ENCODE results near the gene RANGAP1.

Gene RANGAP1

GRCh38 chr22:41256254-41257253 lies 29.4 kb downstream of the RANGAP1 start:
- DNase-seq, result no peak

- DNase-seq, result no peak
Measured at GRCh38 chr22:41254230-41254629, 31.8 kb downstream of the RANGAP1 start.

GRCh38 chr22:41252365-41252764 lies 33.6 kb downstream of the RANGAP1 start:
- no peak for DNase-seq

DNA sequence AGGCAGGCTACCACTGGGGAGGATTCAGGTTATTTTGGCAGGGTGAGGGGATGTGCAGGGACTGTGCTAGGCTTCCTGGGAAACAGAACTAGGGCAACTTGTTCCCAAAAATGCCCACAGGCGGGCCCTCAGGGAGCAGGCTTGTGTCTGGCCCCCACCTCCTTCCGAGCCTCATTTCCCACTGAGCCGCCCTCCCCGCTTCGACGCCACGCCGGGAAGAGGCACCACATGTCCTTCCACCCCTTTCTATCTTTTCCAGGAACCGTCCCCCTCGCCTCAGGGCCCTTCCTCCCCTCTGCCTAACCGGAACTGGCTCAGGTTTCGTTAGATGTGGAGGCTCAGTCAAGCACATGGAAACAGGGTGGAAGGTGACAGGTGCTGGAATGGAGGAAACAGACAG lies 35.9 kb downstream of the RANGAP1 start:
- DNase-seq, result no peak

DNA sequence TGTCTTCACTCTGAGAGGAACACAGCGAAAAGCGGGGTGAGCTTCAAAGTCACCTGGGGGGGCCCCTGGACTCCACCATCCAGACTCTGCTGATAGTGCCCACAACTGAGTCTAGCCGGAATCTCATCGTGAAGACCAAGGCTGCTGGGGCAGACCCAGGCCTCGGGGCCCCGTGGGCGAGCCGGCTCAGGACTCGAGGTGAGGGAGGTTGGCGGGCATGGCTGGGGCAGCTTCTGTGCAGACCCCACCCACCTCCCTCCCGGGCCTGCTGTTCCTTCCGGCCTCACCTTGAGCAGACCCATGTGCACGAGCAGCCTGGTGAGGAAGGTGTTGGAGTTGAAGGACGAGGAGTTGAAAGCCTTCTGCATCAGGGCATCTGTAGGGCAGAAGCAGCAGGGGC lies 36.5 kb downstream of the RANGAP1 start:
- DNase-seq, result no peak

- no peak for DNase-seq
Measured at GRCh38 chr22:41248758-41249157, 37.2 kb downstream of the RANGAP1 start.

DNA sequence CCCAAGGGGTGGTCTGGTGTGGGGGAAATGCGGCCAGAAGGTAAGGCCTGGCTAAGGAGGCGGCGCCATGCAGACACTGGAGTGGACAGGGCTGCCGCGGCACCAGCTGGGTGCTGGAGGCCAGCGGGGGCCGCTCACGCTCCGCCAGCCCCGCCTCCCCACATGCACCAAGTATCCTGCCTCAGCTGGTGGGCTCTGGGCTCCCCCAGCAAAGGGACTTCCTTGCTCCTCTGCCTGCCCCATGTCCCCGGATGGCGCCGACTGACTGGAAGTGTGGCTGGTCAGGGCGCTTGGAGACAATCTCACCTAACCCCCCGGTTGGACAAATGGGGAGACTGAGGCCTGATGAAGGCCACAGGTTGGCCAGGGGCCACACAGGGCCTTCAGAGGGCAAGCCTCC lies 37.7 kb downstream of the RANGAP1 start:
- DNase-seq, result no peak

DNA sequence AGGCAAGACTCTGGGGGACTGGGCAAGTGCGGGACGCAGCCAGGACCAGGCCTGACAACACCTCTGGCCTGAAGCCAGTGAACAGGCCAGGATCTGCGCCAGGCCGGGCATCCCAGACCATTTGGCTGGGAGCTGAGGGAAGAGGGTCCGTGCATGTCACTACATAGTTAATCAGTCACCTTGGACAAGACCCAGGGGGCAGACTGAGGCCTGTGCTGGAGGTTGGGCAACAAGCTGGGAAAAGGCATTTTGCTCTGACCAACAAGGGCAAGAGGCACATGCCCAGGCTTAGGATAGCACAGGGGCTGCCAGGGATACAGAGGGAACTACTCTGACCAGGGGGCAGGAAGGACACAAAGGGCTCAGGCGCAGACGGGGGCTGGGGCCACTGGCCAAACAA lies 38.3 kb downstream of the RANGAP1 start:
- DNase-seq, result no peak

- DNase-seq, result no peak
Measured at GRCh38 chr22:41245917-41246499, 40.0 kb downstream of the RANGAP1 start.

DNA sequence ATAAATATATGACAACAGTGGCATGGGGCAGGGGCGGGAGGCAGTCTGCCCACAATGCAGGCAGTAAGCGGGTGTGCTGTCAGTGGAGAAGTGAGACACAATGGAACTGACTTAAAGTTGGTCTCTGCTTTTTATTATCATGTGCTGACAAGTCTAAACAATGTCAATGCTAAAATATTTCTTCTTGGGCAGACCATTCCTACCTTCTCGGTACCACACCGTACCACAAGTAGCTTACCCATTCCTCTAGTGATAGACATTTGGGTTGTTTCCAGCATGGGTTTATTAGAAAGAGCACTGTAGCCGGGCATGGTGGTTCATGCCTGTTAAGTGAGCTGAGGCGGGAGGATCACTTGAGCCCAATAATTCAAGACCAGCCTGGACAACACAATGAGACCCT lies 42.6 kb downstream of the RANGAP1 start:
- no peak for DNase-seq

GRCh38 chr22:41242396-41243117 lies 43.4 kb downstream of the RANGAP1 start:
- DNase-seq, result no peak

DNA sequence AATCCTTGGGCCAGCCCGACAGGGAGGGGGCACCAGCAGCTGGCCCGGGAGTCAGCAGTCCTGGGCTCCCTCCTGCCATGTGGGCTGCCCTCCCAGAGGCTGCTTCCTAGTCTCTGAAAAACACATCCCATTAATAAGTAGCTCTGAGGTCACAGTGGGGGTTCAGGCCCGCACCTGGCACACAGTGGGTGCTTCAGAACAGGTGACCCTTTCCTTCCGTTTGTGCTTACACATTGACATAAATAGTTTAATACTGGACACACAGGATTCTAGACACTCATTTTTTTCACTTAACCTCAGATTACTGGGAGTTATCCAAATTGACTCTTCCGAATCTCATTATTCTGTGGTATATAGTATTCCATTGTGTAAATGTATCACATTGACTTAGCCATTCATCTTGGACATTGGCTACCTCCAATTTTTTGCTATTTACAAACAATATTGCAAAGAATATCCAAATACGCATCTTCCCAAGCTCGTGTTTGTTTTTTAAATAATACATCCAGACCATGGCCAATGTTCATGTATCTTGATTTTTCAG lies 44.8 kb downstream of the RANGAP1 start:
- DNase-seq, result no peak

- no peak for DNase-seq
Measured at GRCh38 chr22:41240377-41241132, 45.4 kb downstream of the RANGAP1 start, which contains the start of gene CHADL. CHADL (minus strand) TSS chr22:41240931; CDS start chr22:41240881, 50 bp downstream.

GRCh38 chr22:41239443-41240128 lies 46.4 kb downstream of the RANGAP1 start:
- no peak for DNase-seq

DNA sequence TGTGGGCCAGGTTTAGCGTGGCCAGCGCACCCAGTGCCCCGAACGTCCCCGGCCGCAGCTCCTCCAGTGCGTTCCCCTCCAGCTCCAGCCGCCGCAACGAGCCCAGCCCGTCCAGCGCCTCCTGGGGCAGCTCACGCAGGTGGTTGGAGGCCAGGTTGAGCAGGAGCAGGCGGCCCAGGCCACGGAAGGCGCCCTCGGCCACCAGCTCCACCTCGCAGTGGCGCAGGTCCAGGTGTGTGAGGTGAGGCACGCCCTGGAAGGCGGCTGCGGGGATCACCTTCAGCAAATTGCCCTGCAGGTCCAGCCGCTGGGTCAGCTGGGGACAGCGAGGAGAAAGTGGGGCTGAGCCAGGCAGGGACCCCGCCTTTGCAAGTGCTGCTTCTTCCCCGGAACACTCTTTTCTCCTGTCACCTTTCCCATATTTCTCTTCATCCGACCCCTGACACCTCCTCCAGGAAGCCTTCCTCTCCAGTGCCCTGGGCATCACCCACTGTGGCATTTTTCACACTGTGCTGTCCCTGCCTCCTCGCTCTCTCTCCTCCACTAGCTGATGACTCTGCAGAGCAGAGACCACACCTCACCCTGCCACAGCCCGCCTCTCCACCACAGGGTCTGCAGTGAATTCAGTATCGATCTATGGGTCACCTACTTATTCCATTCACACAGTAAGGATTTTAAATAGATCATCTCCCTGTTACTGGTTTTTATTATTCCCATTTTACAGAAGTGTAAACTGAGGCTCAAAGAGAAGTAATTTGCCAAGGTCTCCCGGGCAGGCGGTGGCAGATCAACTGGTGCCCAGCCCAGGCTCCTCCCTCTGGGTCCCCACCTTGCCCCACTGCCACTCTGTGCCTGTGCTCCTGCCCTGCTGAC lies 47.2 kb downstream of the RANGAP1 start:
- DNase-seq, result no peak

DNA sequence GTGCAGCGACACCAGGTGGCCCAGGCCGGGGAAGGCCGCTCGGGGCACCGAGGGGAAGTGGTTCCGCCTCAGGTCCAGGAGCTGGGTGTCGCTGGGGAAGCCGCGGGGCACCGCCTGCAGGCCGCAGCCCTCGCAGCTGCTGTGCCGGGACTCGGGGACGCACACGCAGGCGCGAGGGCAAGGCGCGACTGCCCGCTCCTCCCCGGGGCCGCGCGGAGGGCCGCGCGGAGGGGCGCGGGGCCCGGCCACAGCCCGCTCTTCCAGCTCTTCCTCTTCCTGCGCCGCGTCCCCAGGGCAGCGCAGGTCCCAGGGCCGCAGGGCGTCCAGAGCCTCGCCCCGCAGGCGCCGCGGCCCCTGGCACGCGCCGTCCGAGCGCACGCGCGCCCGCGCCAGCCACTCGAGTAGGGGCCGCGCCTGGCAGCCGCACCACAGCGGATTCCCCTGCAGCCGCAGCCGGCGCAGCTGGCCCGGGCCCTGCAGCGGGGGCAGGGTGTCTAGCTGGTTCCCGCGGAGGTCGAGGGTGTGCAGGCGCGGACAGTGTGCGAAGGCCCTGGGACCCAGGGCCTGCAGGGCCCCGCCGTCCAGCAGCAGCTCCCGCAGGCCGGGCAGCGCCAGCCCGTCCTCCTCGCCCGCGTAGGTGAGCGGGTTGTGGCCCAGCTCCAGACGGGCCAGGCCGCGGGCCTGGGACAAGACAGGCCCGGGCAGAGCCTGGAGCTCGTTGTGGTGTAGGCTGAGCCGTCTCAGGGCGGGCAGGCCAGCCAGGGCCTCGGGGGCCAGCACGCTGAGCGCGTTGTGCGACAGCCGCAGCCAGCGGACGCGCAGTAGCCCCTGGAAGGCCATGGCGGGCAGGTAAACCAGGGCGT lies 48.0 kb downstream of the RANGAP1 start:
- DNase-seq, result no peak

- DNase-seq, result no peak
Measured at GRCh38 chr22:41237036-41237706, 48.8 kb downstream of the RANGAP1 start.

- DNase-seq, result no peak
Measured at GRCh38 chr22:41234815-41235695, 50.9 kb downstream of the RANGAP1 start.
